ENCODE measurements around the gene ZDHHC12. TPM values are rescaled to one million over a fixed set of nuclear protein-coding genes. Genes with fewer than 3 reads are reported as not detected.

ZDHHC12 gene
- total and polyA plus RNA-seq, 2 of the 8 experiments (the other 6 are each of a cell fraction or from before 2014, with no cell fraction given), result 35.0 to 93.8 TPM

DNA sequence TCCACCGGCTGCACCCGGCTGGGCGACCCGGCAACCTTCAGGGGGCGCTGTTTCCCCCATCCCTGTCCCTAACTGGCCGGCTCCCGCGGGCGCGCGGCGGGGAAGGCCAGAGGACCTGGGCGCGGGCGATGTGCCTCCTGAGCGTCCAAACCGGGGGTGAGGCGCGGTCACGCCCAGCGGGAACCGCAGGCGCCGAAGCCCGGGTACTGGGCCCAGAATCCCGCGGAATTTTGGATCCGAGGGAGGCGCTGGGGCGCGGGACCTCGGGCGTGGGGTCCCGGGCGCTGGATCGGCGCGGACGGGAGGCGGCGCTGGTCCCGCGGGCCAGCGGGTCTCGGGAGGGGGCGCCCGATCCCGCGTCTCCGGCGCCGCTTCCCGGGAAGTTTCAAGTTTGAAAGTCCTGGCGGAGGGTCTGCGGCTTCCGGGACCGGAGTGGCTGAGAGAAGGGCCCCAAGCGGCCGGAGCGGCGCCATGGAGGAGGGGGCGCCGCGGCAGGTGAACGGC, 21.4 kb downstream of the ZDHHC12 start, which contains the start of gene PKN3 (continued):
- TF ChIP-seq ATF2 (IDR thresholded peaks at IDR 0.05; ENCODE audit: low read length), result no peak
- TF ChIP-seq SP4 (IDR thresholded peaks at IDR 0.05; ENCODE audit: low read length), result 0 out of 2 replicates have a peak, but pooled peaks have one; percentile 20
- no peak for TF ChIP-seq CHD1 (IDR thresholded peaks at IDR 0.05; ENCODE audit: low read depth, low read length)
- TF ChIP-seq MAFK (IDR thresholded peaks at IDR 0.05; ENCODE audit: low read depth, low read length), result no peak
- no peak for TF ChIP-seq ZNF274 (IDR thresholded peaks at IDR 0.05; ENCODE audit: borderline replicate concordance, extremely low read depth, low read length)
- TF ChIP-seq TEAD4 (IDR thresholded peaks at IDR 0.05; ENCODE audit: low read depth, low read length), result no peak; the same call in 1 of the 2 replicates
- TF ChIP-seq, protein P1, sequence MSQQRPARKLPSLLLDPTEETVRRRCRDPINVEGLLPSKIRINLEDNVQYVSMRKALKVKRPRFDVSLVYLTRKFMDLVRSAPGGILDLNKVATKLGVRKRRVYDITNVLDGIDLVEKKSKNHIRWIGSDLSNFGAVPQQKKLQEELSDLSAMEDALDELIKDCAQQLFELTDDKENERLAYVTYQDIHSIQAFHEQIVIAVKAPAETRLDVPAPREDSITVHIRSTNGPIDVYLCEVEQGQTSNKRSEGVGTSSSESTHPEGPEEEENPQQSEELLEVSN (IDR thresholded peaks at IDR 0.05), result no peak
- TF ChIP-seq EP300 (IDR thresholded peaks at IDR 0.05; ENCODE audit: borderline replicate concordance in 1 of 2, low read depth in 2 of 2, low read length in 2 of 2), result 0 out of 3 replicates have a peak, but pooled peaks of 1 of the 2 experiments have one; percentile 20
- TF ChIP-seq RXRA (IDR thresholded peaks at IDR 0.05; ENCODE audit: insufficient read depth, low read depth, low read length), result no peak
- no peak for TF ChIP-seq KDM1A (IDR thresholded peaks at IDR 0.05; ENCODE audit: borderline replicate concordance, low read length)
- TF ChIP-seq RBBP5 (IDR thresholded peaks at IDR 0.05; ENCODE audit: borderline replicate concordance, low read depth, low read length), result peak; percentile 48; the same call in 1 of the 2 replicates
- TF ChIP-seq SIX5 (IDR thresholded peaks at IDR 0.05; ENCODE audit: low read depth, low read length), result no peak
- no peak for TF ChIP-seq SRF (IDR thresholded peaks at IDR 0.05; ENCODE audit: low read depth, low read length)
- TF ChIP-seq, protein P2, sequence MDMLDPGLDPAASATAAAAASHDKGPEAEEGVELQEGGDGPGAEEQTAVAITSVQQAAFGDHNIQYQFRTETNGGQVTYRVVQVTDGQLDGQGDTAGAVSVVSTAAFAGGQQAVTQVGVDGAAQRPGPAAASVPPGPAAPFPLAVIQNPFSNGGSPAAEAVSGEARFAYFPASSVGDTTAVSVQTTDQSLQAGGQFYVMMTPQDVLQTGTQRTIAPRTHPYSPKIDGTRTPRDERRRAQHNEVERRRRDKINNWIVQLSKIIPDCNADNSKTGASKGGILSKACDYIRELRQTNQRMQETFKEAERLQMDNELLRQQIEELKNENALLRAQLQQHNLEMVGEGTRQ (IDR thresholded peaks at IDR 0.05; ENCODE audit: low read length), result no peak
- no peak; a peak in 1 of 4 replicates for TF ChIP-seq HDAC2 (IDR thresholded peaks at IDR 0.05; ENCODE audit: borderline replicate concordance in 1 of 2, low read depth in 2 of 2, low read length in 2 of 2)
- no peak for TF ChIP-seq EZH2 (IDR thresholded peaks at IDR 0.05; ENCODE audit: low read depth, low read length, severe bottlenecking)
- TF ChIP-seq NRF1 (IDR thresholded peaks at IDR 0.05; ENCODE audit: low read depth, low read length), result no peak
- peak; percentile 51 for TF ChIP-seq TAF1 (IDR thresholded peaks at IDR 0.05; ENCODE audit: low read depth, low read length)
- TF ChIP-seq RNF2 (IDR thresholded peaks at IDR 0.05; ENCODE audit: borderline replicate concordance, low read depth, low read length, missing control alignments, poor library complexity, severe bottlenecking), result no peak
- no peak for TF ChIP-seq CBX8 (IDR thresholded peaks at IDR 0.05; ENCODE audit: borderline replicate concordance, low read depth, low read length)
- no peak for TF ChIP-seq SP2 (IDR thresholded peaks at IDR 0.05; ENCODE audit: low read length)

Measured in H1 (cell line).